IMR-90 (cell line): ENCODE data around the gene ARRDC1. TPM values are rescaled to one million over a fixed set of nuclear protein-coding genes. Genes with fewer than 3 reads are reported as not detected.

ENCODE experiments used
- ATAC-seq: fragments of 200-7000 bp; cut with Tn5 transposase; 2 replicates; pipeline ENCODE4 v1.9.1; 2020; ENCODE audit warnings: low read depth, mild to moderate bottlenecking, moderate library complexity
- BruUV-seq: library from RNA; stranded (reverse); fragments of 400-500 nt; replicated peaks from 2 replicates; lab custom pipeline; 2021; lab: Mats Ljungman, UMichigan
- CTCF ChIA-PET: fragments of 300-600 bp; formaldehyde crosslinking; extraction: SDS; loops from one replicate; lab custom pipeline; 2021; ENCODE audit warnings: antibody characterized with exemption; lab: Yijun Ruan, JAX
- POLR2A ChIA-PET: fragments of 300-600 bp; sonication (Branson Sonifier 250); formaldehyde crosslinking; loops from one replicate; lab custom pipeline; 2022; ENCODE audit warnings: antibody characterized with exemption; ENCODE audit not compliant: unreplicated experiment; lab: Charles Lee
- DNase-seq: peaks from one replicate; pipeline ENCODE4 v3.0.0; 2013
- H2AFZ ChIP-seq: replicated peaks from 2 replicates; pipeline ENCODE3; 2013; ENCODE audit warnings: low read length, mild to moderate bottlenecking; ENCODE audit not compliant: poor library complexity
- H2AK5ac ChIP-seq: 2 replicates; pipeline ENCODE4 v1.6.1; 2013; ENCODE audit warnings: low read depth, low read length, inconsistent platforms
- H2AK9ac ChIP-seq: replicated peaks from 2 replicates; pipeline ENCODE3; 2013; ENCODE audit warnings: mild to moderate bottlenecking, low read depth, low read length, moderate library complexity; ENCODE audit not compliant: poor library complexity
- H2BK120ac ChIP-seq: 2 replicates; pipeline ENCODE4 v1.6.1; 2013; ENCODE audit warnings: low read depth, low read length, inconsistent platforms
- H2BK15ac ChIP-seq: 3 replicates; pipeline ENCODE4 v1.6.1; 2013; ENCODE audit warnings: low read depth, low read length, inconsistent platforms
- H2BK20ac ChIP-seq: 2 replicates; pipeline ENCODE4 v1.6.1; 2013; ENCODE audit warnings: low read depth, mild to moderate bottlenecking, inconsistent platforms, low read length, moderate library complexity
- H2BK5ac ChIP-seq: 2 replicates; pipeline ENCODE4 v1.6.1; 2013; ENCODE audit warnings: mild to moderate bottlenecking, low read depth, low read length, inconsistent platforms; ENCODE audit not compliant: poor library complexity, severe bottlenecking
- H3K14ac ChIP-seq: replicated peaks from 2 replicates; pipeline ENCODE4 v1.6.1; 2013; ENCODE audit warnings: low read depth, low read length, inconsistent platforms
- H3K18ac ChIP-seq: 2 replicates; pipeline ENCODE4 v1.6.1; 2013; ENCODE audit warnings: low read depth, low read length, control low read depth
- H3K23ac ChIP-seq: 2 replicates; pipeline ENCODE4 v1.6.1; 2013; ENCODE audit warnings: low read depth, low read length, inconsistent platforms
- H3K27ac ChIP-seq: 2 replicates; pipeline ENCODE4 v1.5.1; 2013; ENCODE audit warnings: mild to moderate bottlenecking, control low read depth, low read length; ENCODE audit not compliant: insufficient read depth
- H3K27me3 ChIP-seq: 2 replicates; pipeline ENCODE4 v1.6.1; 2013; ENCODE audit warnings: low read length; ENCODE audit not compliant: control insufficient read depth, insufficient read depth
- H3K36me3 ChIP-seq: 2 replicates; pipeline ENCODE4 v1.6.1; 2013; ENCODE audit warnings: low read length, mixed read lengths; ENCODE audit not compliant: control insufficient read depth, insufficient read depth
- H3K4ac ChIP-seq: 2 replicates; pipeline ENCODE4 v1.6.1; 2013; ENCODE audit warnings: low read depth, low read length, inconsistent platforms
- H3K4me1 ChIP-seq: 2 replicates; pipeline ENCODE4 v1.6.1; 2013; ENCODE audit warnings: low read length, mixed read lengths; ENCODE audit not compliant: control insufficient read depth, insufficient read depth
- H3K4me2 ChIP-seq: 2 replicates; pipeline ENCODE4 v1.6.1; 2013; ENCODE audit warnings: low read depth, mild to moderate bottlenecking, control low read depth, low read length, moderate library complexity
- H3K4me3 ChIP-seq: 2 replicates; pipeline ENCODE4 v1.5.1; 2013; ENCODE audit warnings: low read depth, mild to moderate bottlenecking, control low read depth, low read length, moderate library complexity; ENCODE audit not compliant: insufficient read depth
- H3K56ac ChIP-seq: 2 replicates; pipeline ENCODE4 v1.6.1; 2013; ENCODE audit warnings: low read length, inconsistent platforms; ENCODE audit not compliant: insufficient read depth; ENCODE audit errors: extremely low read depth
- H3K79me1 ChIP-seq, 2 experiments: 2 replicates each; pipeline ENCODE4 v1.6.1; 2013; ENCODE audit warnings: low read length in 2 of 2, inconsistent platforms in 1 of 2, low read depth in 1 of 2
- H3K9ac ChIP-seq: 2 replicates; pipeline ENCODE4 v1.6.1; 2013; ENCODE audit warnings: low read depth, low read length, control low read depth
- H3K9me1 ChIP-seq: 2 replicates; pipeline ENCODE4 v1.6.1; 2013; ENCODE audit warnings: low read length, inconsistent platforms; ENCODE audit not compliant: insufficient read depth
- H3K9me3 ChIP-seq: 2 replicates; pipeline ENCODE4 v1.6.1; 2013; ENCODE audit warnings: low read length; ENCODE audit not compliant: control insufficient read depth, insufficient read depth
- H4K20me1 ChIP-seq: 2 replicates; pipeline ENCODE4 v1.6.1; 2013; ENCODE audit warnings: low read length, inconsistent platforms; ENCODE audit not compliant: insufficient read depth
- H4K5ac ChIP-seq: 2 replicates; pipeline ENCODE4 v1.6.1; 2013; ENCODE audit warnings: mild to moderate bottlenecking, low read depth, low read length, control low read depth
- H4K8ac ChIP-seq, 2 experiments: 2 replicates each; pipeline ENCODE4 v1.6.1; 2013; ENCODE audit warnings: low read depth in 2 of 2, low read length in 2 of 2, control low read depth in 1 of 2, inconsistent platforms in 1 of 2
- H4K91ac ChIP-seq: 2 replicates; pipeline ENCODE4 v1.6.1; 2013; ENCODE audit warnings: low read depth, low read length, inconsistent platforms; ENCODE audit not compliant: insufficient read depth
- BHLHE40 ChIP-seq: fragments of 150-350 bp; IDR thresholded peaks from 2 replicates; pipeline ENCODE4 v1.6.1; 2016; ENCODE audit warnings: mild to moderate bottlenecking, low read depth, low read length
- CEBPB ChIP-seq: IDR thresholded peaks from 2 replicates; pipeline ENCODE4 v1.6.1; 2012; ENCODE audit warnings: low read depth, low read length, improper control_type of control experiment
- MAFK ChIP-seq: IDR thresholded peaks from 2 replicates; pipeline ENCODE4 v1.6.1; 2012; ENCODE audit warnings: low read depth, low read length, improper control_type of control experiment
- MAZ ChIP-seq: IDR thresholded peaks from 2 replicates; pipeline ENCODE4 v1.6.1; 2012; ENCODE audit warnings: low read depth, mild to moderate bottlenecking, low read length, improper control_type of control experiment, moderate library complexity, borderline replicate concordance
- MXI1 ChIP-seq: IDR thresholded peaks from 2 replicates; pipeline ENCODE4 v1.6.1; 2012; ENCODE audit warnings: low read depth, mild to moderate bottlenecking, low read length, moderate library complexity, borderline replicate concordance
- SMC3 ChIP-seq: fragments of 150-350 bp; IDR thresholded peaks from 2 replicates; pipeline ENCODE4 v1.6.1; 2016; ENCODE audit warnings: low read depth, mild to moderate bottlenecking, antibody characterized with exemption, low read length, moderate library complexity
- WGBS, 2 experiments: methylation state at CpG; one replicate each; pipeline versions ENCODE4 v1.1.5 to v1.1.7; 2013; ENCODE audit warnings: missing lambda C conversion rate in 2 of 2; ENCODE audit not compliant: insufficient read length in 1 of 2; ENCODE audit errors: extremely low coverage in 2 of 2; 5-methylcytosine and 5-hydroxymethylcytosine counted together
- dilution Hi-C: fragments of 300-500 bp; cut with HindIII; formaldehyde crosslinking; loops from one replicate; pipeline ENCODE4 v1.14.3; 2018; ENCODE audit warnings: low sequenced_read_pairs; ENCODE audit not compliant: unreplicated experiment
- in situ Hi-C: fragments of 300-500 bp; cut with MboI; formaldehyde crosslinking; loops from 3 replicates; pipeline ENCODE4 v1.14.3; 2019; ENCODE audit warnings: low sequenced_read_pairs, inconsistent platforms, mixed read lengths
- intact Hi-C: fragments of 100-400 bp; cut with micrococcal nuclease; formaldehyde crosslinking; loops from 2 replicates; pipeline ENCODE4 v1.10.0; 2022
- polyA plus RNA-seq, 3 experiments: library from polyadenylated mRNA; depleted of rRNA; stranded (reverse); fragments of >200 nt; gene quantifications; 2 replicates each; pipeline ENCODE4 v1.2.3, GENCODE V29; 2012; ENCODE audit warnings: low replicate concordance in 1 of 3
- total RNA-seq: library from RNA; depleted of rRNA; stranded (reverse); fragments of >200 nt; gene quantifications from 2 replicates; pipeline ENCODE4 v1.2.3, GENCODE V29; 2012

Gene ARRDC1
- total and polyA plus RNA-seq, 2 of the 4 experiments (the other 2 are of a cell fraction), result 7.7 to 41.4 TPM

DNA sequence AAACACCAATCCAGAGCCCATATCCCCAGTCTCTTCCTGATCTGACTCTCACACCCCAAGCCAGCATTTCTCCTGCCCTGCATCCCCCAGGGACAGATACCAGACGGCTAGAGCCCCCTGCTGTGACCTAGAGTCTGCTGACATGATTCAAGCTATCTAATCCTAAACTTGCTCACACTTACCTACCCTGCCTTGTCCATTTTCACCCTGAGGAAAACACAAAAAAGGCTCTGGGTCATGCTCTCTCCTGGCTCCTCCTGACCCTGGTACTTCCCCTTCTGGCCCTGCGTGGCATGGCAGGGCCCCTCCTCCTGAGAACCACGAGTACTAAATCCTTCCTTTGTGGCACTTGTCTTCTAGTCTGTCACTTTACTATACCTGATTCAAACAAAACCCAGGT lies 2.8 kb upstream of the ARRDC1 start:
- no peak overlapping the region for H2AFZ ChIP-seq
- H2AK5ac ChIP-seq, result no peak overlapping the region
- H3K9me3 ChIP-seq, result no peaks in the 10 kb centered on the region
- peaks cover 10% of the 10 kb centered on the region; the same call in 1 of the 2 replicates for H4K20me1 ChIP-seq
- H3K4me3 ChIP-seq, result no peak overlapping the region
- H3K23ac ChIP-seq, result no peak overlapping the region
- H3K4me1 ChIP-seq, result peaks cover 15% of the 10 kb centered on the region
- peaks cover 5% of the 10 kb centered on the region; the same call in 1 of the 2 replicates for H3K27me3 ChIP-seq
- H2BK120ac ChIP-seq, result no peak overlapping the region
- POLR2A ChIA-PET, result no interaction called here
- intact Hi-C loops, result no loop called here
- no peak overlapping the region for H3K27ac ChIP-seq
- no peak overlapping the region for H4K5ac ChIP-seq
- H3K56ac ChIP-seq, result no peak overlapping the region
- H3K9me1 ChIP-seq, result peaks cover 3% of the 10 kb centered on the region; the same call in 1 of the 2 replicates
- H2BK20ac ChIP-seq, result no peak overlapping the region
- BruUV-seq, result no TSS peak
- DNase-seq (no peak), ATAC-seq (no peak)
- dilution Hi-C loops, result no loop called here
- no peak overlapping the region for H2AK9ac ChIP-seq
- H3K9ac ChIP-seq, result no peak overlapping the region
- CTCF ChIA-PET, result no interaction called here
- no peaks in the 10 kb centered on the region for H3K36me3 ChIP-seq
- H2BK15ac ChIP-seq, result no peak overlapping the region
- H3K4me2 ChIP-seq, result no peak overlapping the region
- H3K79me1 ChIP-seq, result peaks cover 0 to 16% of the 10 kb centered on the region in 2 experiments; a peak in 2 of 4 replicates
- no peak overlapping the region for H4K8ac ChIP-seq
- 0% methylated on average over 1 of the region's 3 CpGs; no CpG with 5 or more reads in 1 of the 2 experiments for WGBS, 2 experiments
- in situ Hi-C loops, result no loop called here
- no peak overlapping the region for H4K91ac ChIP-seq
- TF ChIP-seq MAZ (no peak), MAFK (no peak), BHLHE40 (no peak), CEBPB (no peak), MXI1 (no peak), SMC3 (no peak)
- H3K18ac ChIP-seq, result no peak overlapping the region
- no peak overlapping the region for H3K14ac ChIP-seq
- H3K4ac ChIP-seq, result no peak overlapping the region
- H2BK5ac ChIP-seq, result no peak overlapping the region
